Spleen (tissue), 11 donors: ENCODE measurements around the gene SEC14L6. TPM values are rescaled to one million over a fixed set of nuclear protein-coding genes. Genes with fewer than 3 reads are reported as not detected.

Experiments
- DNase-seq: peaks from one replicate; pipeline ENCODE4 v3.0.0-alpha.2; 2020
- H3K27ac ChIP-seq, 8 donors: fragments of 200-600 bp; sonication (generic) in 7 of 8; 1 replicate in 4 of 8; 2 replicates in 4 of 8; pipeline versions ENCODE4 v1.5.0 to v1.8.0; 2016 to 2021; ENCODE audit warnings: inconsistent platforms in 4 of 8, mild to moderate bottlenecking in 4 of 8, moderate library complexity in 1 of 8
- H3K27me3 ChIP-seq, 7 donors: fragments of 200-600 bp; sonication (generic) in 6 of 7; replicated peaks in 1 of 7; 1 replicate in 4 of 7; 2 replicates in 3 of 7; pipeline versions ENCODE4 v1.5.0 to v1.8.0; 2016 to 2021; ENCODE audit warnings: inconsistent platforms in 3 of 7, mild to moderate bottlenecking in 1 of 7
- H3K36me3 ChIP-seq, 6 donors: fragments of 200-600 bp; sonication (generic) in 5 of 6; 1 replicate in 4 of 6; 2 replicates in 2 of 6; pipeline versions ENCODE4 v1.5.0 to v1.8.0; 2016 to 2021; ENCODE audit warnings: inconsistent platforms in 2 of 6
- H3K4me1 ChIP-seq, 6 donors: fragments of 200-600 bp; sonication (generic) in 5 of 6; 1 replicate in 3 of 6; 2 replicates in 3 of 6; pipeline versions ENCODE4 v1.5.0 to v1.8.0; 2016 to 2021; ENCODE audit warnings: inconsistent platforms in 3 of 6
- H3K4me3 ChIP-seq, 8 donors: fragments of 200-600 bp; sonication (generic) in 7 of 8; 1 replicate in 4 of 8; 2 replicates in 4 of 8; pipeline versions ENCODE4 v1.5.0 to v1.8.0; 2016 to 2021; ENCODE audit warnings: inconsistent platforms in 4 of 8, mild to moderate bottlenecking in 4 of 8, moderate library complexity in 2 of 8
- H3K9me3 ChIP-seq, 8 donors: fragments of 200-600 bp; sonication (generic) in 7 of 8; 1 replicate in 4 of 8; 2 replicates in 4 of 8; pipeline versions ENCODE4 v1.5.0 to v1.8.0; 2016 to 2021; ENCODE audit warnings: inconsistent platforms in 4 of 8
- CTCF ChIP-seq, 11 experiments: fragments of 200-600 bp in 7 of 11; fragments of 450-650 bp in 4 of 11; sonication (generic) in 4 of 11; IDR thresholded peaks in 8 of 11; conservative IDR thresholded peaks in 3 of 11; 1 replicate in 7 of 11; 2 replicates in 4 of 11; pipeline versions ENCODE4 v1.4.0 to v1.8.0; 2016 to 2021; ENCODE audit warnings: antibody characterized with exemption in 11 of 11, inconsistent platforms in 4 of 11, mild to moderate bottlenecking in 1 of 11
- POLR2A ChIP-seq, 3 donors: fragments of 450-650 bp; IDR thresholded peaks; one replicate each; pipeline ENCODE4 v1.5.1; 2017; ENCODE audit warnings: antibody characterized with exemption in 3 of 3, mild to moderate bottlenecking in 1 of 3
- POLR2AphosphoS5 ChIP-seq, 3 donors: sonication (generic); formaldehyde crosslinking; IDR thresholded peaks; one replicate each; pipeline ENCODE4 v1.5.1; 2017; ENCODE audit warnings: antibody characterized with exemption in 3 of 3
- WGBS, 5 donors: extraction: QIAGEN DNeasy Blood & Tissue Kit in 3 of 5; methylation state at CpG; one replicate each; pipeline versions ENCODE4 v1.1.5 to v1.1.7; 2013 to 2018; 5-methylcytosine and 5-hydroxymethylcytosine counted together
- intact Hi-C: fragments of 100-400 bp; cut with DNase I; formaldehyde crosslinking; loops from one replicate; pipeline ENCODE4 v1.15.0; 2023; ENCODE audit warnings: low total_unique reads
- polyA plus RNA-seq, 3 donors: library from polyadenylated mRNA; stranded (reverse); fragments of 200-250 nt; gene quantifications; one replicate each; pipeline ENCODE4 v1.2.1, GENCODE V29; 2013
- total RNA-seq, 7 donors: library from RNA; depleted of rRNA in 3 of 7; stranded (reverse); fragments of >200 nt in 3 of 7; fragmentation: NEBNext Ultra II Directional in 4 of 7; extraction: Animal tissue kit (Norgen Biotek cat#: 25700) in 4 of 7; gene quantifications; one replicate each; pipeline versions ENCODE4 v1.1.0 to v1.2.1, GENCODE V29; 2016 to 2021
- donor health status: healthy with polysubstance abuse.
- donor health status: DM: no; HTN: no; CAD: no; lungs with moderate emphysema.
- donor health status: DM: no; HTN: no; CAD: no.
- donor health status: Bipolar disorder and iron deficiency.
- donor health status: healthy.
- donor health status: DM: no; HTN: no; CAD: no.
- donor health status: DM: yes; HTN: yes; CAD: no.

The SEC14L6 gene
- total and polyA plus RNA-seq, 10 donors: 0.03 to 0.56 (median 0.17) TPM; not detected in 2

- Histone ChIP-seq H3K4me3 (no peak overlapping the region), H3K4me1 (no peaks in the 10 kb centered on the region), H3K36me3 (no peaks in the 10 kb centered on the region), H3K27ac (no peak overlapping the region), H3K9me3 (peaks cover 0 to 10% (median 2%) of the 10 kb centered on the region in 8 donors), H3K27me3 (peaks cover 0 to 18% (median 0%) of the 10 kb centered on the region in 7 donors)
- intact Hi-C loops: no loop called here
- DNase-seq: no peak
- no peak for TF ChIP-seq CTCF (IDR thresholded peaks at IDR 0.05 in 8 of 11, conservative IDR thresholded peaks at IDR 0.05 in 3 of 11)
- TF ChIP-seq POLR2AphosphoS5 (IDR thresholded peaks at IDR 0.05): no peak
- no peak for TF ChIP-seq POLR2A (IDR thresholded peaks at IDR 0.05)
- 84 to 94% (median 89%) methylated on average over 7 of the region's 7 CpGs for WGBS, 5 donors
Measured at GRCh38 chr22:30511911-30512310, 34.6 kb downstream of the SEC14L6 start.

- H3K4me3 ChIP-seq: no peak overlapping the region
- DNase-seq: no peak
- TF ChIP-seq CTCF (IDR thresholded peaks at IDR 0.05 in 8 of 11, conservative IDR thresholded peaks at IDR 0.05 in 3 of 11) (no peak), POLR2A (IDR thresholded peaks at IDR 0.05) (no peak), POLR2AphosphoS5 (IDR thresholded peaks at IDR 0.05) (no peak)
- no peaks in the 10 kb centered on the region for H3K36me3 ChIP-seq
- WGBS, 5 donors: 91 to 99% (median 95%) methylated on average over 9 of the region's 9 CpGs
- intact Hi-C loops: no loop called here
- no peaks in the 10 kb centered on the region for H3K4me1 ChIP-seq
- H3K27ac ChIP-seq: no peak overlapping the region
- peaks cover 0 to 10% (median 2%) of the 10 kb centered on the region in 8 donors for H3K9me3 ChIP-seq
- H3K27me3 ChIP-seq: peaks cover 0 to 26% (median 3%) of the 10 kb centered on the region in 7 donors
Measured at GRCh38 chr22:30511109-30511508, 35.4 kb downstream of the SEC14L6 start.

GRCh38 chr22:30508216-30508615 lies 38.3 kb downstream of the SEC14L6 start:
- no peak for DNase-seq
- WGBS, 5 donors: 55 to 98% (median 91%) methylated on average over 5 of the region's 5 CpGs
- intact Hi-C loops: no loop called here

DNA sequence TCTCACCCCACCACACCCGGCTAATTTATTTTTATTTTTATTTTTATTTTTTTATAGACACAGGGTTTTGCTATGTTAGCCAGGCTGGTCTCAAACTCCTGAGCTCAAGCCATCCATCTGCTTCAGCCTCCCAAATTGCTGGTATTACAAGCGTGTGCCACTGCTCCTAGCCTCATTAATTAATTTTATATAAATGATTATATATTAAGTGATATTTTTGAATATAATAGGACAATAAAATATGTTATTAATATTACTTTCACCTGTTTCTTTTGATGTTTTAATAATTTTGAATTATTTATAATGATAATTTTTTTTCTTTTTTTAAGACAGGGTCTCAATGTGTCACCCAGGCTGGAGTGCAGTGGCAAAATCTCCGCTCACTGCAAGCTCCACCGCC lies 38.9 kb downstream of the SEC14L6 start:
- intact Hi-C loops: no loop called here

More at GRCh38 chr22:30508216-30508615, 38.3 kb downstream of the SEC14L6 start:
- Histone ChIP-seq H3K27ac (no peak overlapping the region), H3K4me1 (peaks cover 0 to 8% (median 0%) of the 10 kb centered on the region in 6 donors), H3K9me3 (peaks cover 0 to 9% (median 2%) of the 10 kb centered on the region in 8 donors), H3K27me3 (peaks cover 0 to 55% (median 14%) of the 10 kb centered on the region in 7 donors), H3K4me3 (no peak overlapping the region), H3K36me3 (no peaks in the 10 kb centered on the region)
- TF ChIP-seq CTCF (IDR thresholded peaks at IDR 0.05 in 8 of 11, conservative IDR thresholded peaks at IDR 0.05 in 3 of 11): no peak
- no peak for TF ChIP-seq POLR2A (IDR thresholded peaks at IDR 0.05)

More for the DNA sequence above, 38.9 kb downstream of the SEC14L6 start:
- TF ChIP-seq POLR2A (IDR thresholded peaks at IDR 0.05) (no peak), POLR2AphosphoS5 (IDR thresholded peaks at IDR 0.05) (no peak), CTCF (IDR thresholded peaks at IDR 0.05 in 8 of 11, conservative IDR thresholded peaks at IDR 0.05 in 3 of 11) (no peak)
- Histone ChIP-seq H3K36me3 (no peaks in the 10 kb centered on the region), H3K4me1 (peaks cover 0 to 8% (median 0%) of the 10 kb centered on the region in 6 donors), H3K27me3 (peaks cover 0 to 61% (median 14%) of the 10 kb centered on the region in 7 donors), H3K9me3 (peaks cover 0 to 9% (median 2%) of the 10 kb centered on the region in 8 donors), H3K4me3 (no peak overlapping the region), H3K27ac (no peak overlapping the region)
- WGBS, 5 donors: 84 to 94% (median 93%) methylated on average over 4 of the region's 4 CpGs
- DNase-seq: no peak
